PFSK-1 (cell line): ENCODE results near the gene MRPS2.

ENCODE experiments used
- FOXP2 ChIP-seq: optimal IDR thresholded peaks from 2 replicates; pipeline ENCODE3; 2011; ENCODE audit warnings: borderline replicate concordance, control low read depth, inconsistent platforms; ENCODE audit not compliant: insufficient read depth; ENCODE audit errors: extremely low read length, extremely low read depth
- POLR2AphosphoS5 ChIP-seq: IDR thresholded peaks from 2 replicates; pipeline ENCODE4 v1.6.1; 2012; ENCODE audit warnings: low read depth, mild to moderate bottlenecking, control low read depth, low read length, moderate library complexity
- SIN3A ChIP-seq: IDR thresholded peaks from 2 replicates; pipeline ENCODE4 v1.6.1; 2012; ENCODE audit warnings: mild to moderate bottlenecking, low read length, moderate library complexity, borderline replicate concordance; ENCODE audit not compliant: insufficient read depth
- TAF1 ChIP-seq: IDR thresholded peaks from 2 replicates; pipeline ENCODE4 v1.6.1; 2012; ENCODE audit warnings: low read length, control low read depth, borderline replicate concordance; ENCODE audit not compliant: insufficient read depth
- TF ChIP-seq, protein P1 (sequence below), 2 experiments: IDR thresholded peaks; 2 replicates each; pipeline versions ENCODE4 v1.6.1 to v1.8.0; 2011 to 2012; ENCODE audit warnings: low read depth in 2 of 2, low read length in 2 of 2, control low read depth in 1 of 2, inconsistent platforms in 1 of 2, mild to moderate bottlenecking in 1 of 2, moderate library complexity in 1 of 2; ENCODE audit not compliant: insufficient read depth in 1 of 2

Gene MRPS2

DNA sequence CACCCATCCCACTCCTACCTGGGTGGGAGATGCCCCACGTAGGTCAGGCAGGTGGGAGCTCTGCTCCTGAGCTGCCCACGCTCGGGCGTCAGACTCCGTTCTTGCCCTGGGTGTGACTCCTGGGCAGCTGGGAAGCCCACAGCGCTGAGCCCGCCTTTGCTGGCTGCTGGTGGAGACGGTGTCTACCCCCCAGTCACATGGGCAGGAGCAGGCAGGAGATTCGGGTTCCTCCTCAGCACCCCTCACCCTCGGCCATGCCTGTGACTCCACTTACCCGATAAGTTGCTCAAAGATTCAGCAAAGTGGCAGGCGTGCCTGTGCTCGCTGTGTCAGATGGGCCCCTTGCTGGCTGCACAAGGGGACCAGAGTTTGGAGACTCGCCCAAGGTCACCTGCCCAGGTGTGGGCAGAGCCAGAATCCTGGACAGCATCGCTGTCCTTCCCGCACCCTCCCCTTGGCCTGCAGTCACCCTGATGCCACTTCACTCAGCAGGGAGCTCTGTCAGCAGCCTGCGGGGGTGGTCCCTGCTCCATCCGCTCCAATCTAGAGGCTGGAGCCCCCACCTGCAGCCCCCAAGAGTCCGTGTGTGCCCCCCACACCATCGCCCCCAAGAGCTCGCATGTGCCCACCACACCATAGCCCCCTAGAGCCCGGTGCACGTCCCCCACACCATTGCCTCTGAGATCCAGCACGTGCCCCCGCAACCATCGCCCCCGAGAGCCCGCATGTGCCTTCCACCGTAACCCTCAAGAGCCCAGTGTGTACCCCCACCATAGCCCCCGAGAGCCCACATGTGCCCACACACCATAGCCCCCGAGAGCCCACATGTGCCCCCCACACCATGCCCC is 25.0 kb downstream of the MRPS2 start:
- TF ChIP-seq FOXP2 (no peak), POLR2AphosphoS5 (no peak), TAF1 (no peak), SIN3A (no peak)
- TF ChIP-seq, protein P1, sequence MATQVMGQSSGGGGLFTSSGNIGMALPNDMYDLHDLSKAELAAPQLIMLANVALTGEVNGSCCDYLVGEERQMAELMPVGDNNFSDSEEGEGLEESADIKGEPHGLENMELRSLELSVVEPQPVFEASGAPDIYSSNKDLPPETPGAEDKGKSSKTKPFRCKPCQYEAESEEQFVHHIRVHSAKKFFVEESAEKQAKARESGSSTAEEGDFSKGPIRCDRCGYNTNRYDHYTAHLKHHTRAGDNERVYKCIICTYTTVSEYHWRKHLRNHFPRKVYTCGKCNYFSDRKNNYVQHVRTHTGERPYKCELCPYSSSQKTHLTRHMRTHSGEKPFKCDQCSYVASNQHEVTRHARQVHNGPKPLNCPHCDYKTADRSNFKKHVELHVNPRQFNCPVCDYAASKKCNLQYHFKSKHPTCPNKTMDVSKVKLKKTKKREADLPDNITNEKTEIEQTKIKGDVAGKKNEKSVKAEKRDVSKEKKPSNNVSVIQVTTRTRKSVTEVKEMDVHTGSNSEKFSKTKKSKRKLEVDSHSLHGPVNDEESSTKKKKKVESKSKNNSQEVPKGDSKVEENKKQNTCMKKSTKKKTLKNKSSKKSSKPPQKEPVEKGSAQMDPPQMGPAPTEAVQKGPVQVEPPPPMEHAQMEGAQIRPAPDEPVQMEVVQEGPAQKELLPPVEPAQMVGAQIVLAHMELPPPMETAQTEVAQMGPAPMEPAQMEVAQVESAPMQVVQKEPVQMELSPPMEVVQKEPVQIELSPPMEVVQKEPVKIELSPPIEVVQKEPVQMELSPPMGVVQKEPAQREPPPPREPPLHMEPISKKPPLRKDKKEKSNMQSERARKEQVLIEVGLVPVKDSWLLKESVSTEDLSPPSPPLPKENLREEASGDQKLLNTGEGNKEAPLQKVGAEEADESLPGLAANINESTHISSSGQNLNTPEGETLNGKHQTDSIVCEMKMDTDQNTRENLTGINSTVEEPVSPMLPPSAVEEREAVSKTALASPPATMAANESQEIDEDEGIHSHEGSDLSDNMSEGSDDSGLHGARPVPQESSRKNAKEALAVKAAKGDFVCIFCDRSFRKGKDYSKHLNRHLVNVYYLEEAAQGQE (IDR thresholded peaks at IDR 0.05; ENCODE audit: insufficient read depth in 1 of 2, low read depth in 2 of 2, low read length in 2 of 2) = no peak

DNA sequence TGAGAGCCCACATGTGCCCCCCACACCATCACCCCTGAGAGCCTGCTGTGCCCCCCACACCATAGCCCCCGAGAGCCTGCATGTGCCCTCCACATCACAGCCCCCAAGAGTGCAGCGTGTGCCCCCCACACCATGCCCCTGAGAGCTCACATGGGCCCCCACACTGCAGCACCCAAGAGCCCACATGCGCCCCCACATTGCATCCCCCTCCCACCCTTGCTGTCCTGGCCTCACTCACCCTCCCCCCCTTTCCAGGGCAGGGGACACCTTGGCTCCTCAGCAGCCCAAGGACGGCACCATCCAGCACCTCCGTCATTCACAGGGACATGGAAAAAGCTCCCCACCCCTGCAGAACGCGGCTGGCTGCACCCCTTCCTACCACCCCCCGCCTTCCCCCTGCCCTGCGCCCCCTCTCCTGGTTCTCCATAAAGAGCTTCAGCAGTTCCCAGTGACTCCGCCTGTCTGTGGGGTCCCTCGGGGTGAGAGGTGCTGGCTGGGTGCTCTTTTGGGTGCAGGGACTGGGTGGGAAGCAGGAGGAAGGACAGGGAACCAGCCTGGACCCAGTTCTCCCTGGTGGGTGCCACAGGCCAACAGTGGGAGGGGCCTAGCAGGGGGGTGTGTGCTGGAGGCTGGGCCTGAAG is 25.7 kb downstream of the MRPS2 start:
- TF ChIP-seq POLR2AphosphoS5 = no peak
- no peak for TF ChIP-seq FOXP2
- TF ChIP-seq SIN3A = no peak
- TF ChIP-seq, protein P1 (IDR thresholded peaks at IDR 0.05; ENCODE audit: insufficient read depth in 1 of 2, low read depth in 2 of 2, low read length in 2 of 2) = no peak
- no peak for TF ChIP-seq TAF1

DNA sequence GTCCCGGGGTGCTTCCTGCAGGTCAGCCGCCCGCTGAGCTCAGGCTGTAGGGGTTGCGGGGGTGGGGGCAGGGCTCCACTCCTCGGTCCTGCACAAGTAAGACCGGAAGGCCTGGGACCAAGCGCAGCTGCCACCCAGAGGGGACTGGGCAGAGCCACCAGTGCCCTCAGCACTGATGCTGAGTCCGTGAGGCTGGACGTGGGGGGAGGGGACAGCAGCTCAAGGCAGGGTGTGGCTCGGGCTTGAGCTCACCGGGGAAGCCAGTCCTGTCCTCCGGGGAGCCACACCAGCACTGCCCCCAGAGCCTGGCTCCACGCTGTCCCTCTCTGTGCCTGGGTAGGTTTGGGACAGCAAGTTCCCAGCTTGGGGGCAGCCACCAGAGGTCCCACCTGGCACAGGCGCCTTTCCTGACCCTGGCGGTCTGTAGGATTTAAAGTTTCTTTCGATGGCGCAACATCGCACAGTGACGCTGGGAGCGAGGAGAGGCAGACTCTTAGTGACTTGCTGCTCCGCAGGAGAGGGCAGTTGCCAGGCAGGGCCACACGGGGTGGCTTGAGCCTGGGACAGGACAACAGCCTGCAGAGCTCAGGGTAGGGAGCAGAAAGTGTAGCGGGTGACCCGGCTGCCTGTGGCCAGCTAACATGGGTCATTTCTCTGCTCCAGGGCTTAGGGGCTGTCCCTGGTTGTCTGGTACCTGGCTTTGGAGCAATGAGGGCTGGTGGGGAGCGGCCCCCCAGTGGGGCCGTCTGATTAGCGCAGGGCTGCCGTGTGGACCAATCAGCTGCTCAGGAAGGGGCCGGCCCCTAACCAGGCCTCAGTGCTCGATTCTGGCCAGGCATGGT is 26.5 kb downstream of the MRPS2 start:
- no peak for TF ChIP-seq TAF1
- TF ChIP-seq POLR2AphosphoS5 = no peak
- no peak for TF ChIP-seq SIN3A
- no peak for TF ChIP-seq FOXP2
- TF ChIP-seq, protein P1 (IDR thresholded peaks at IDR 0.05; ENCODE audit: insufficient read depth in 1 of 2, low read depth in 2 of 2, low read length in 2 of 2) = no peak

DNA sequence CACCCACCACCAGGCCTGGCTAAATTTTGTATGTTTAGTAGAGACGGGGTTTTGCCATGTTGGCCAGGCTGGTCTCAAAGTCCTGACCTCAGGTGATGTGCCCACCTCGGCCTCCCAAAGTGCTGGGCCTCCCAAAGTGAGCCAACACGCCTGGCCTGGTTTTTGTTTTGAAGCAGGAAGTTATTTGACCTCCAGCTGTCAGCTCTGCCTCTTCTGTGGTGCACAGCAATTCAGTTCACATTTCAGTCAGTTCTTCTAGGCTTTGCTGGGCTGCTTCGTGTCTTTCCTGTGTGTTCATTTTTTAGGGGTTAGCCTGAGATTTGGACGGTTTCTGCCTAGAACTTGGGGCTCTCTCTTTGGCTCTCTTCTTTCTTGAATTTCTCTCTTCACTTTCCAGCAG is 29.7 kb downstream of the MRPS2 start:
- TF ChIP-seq FOXP2 (no peak), TAF1 (no peak), POLR2AphosphoS5 (no peak), SIN3A (no peak)
- TF ChIP-seq, protein P1 (IDR thresholded peaks at IDR 0.05; ENCODE audit: insufficient read depth in 1 of 2, low read depth in 2 of 2, low read length in 2 of 2) = no peak
